A673 (cell line): ENCODE measurements around the gene DSCAML1. TPM values are rescaled to one million over a fixed set of nuclear protein-coding genes. Genes with fewer than 3 reads are reported as not detected.

Source experiments
- BruUV-seq: library from RNA; stranded (reverse); fragments of 400-500 nt; replicated peaks from 2 replicates; lab custom pipeline; 2021; lab: Mats Ljungman, UMichigan
- CTCF ChIA-PET: fragments of 300-600 bp; sonication (Branson Sonifier 250); formaldehyde crosslinking; loops from one replicate; lab custom pipeline; 2022; ENCODE audit warnings: antibody characterized with exemption; lab: Charles Lee
- POLR2A ChIA-PET: fragments of 300-600 bp; sonication (Branson Sonifier 250); formaldehyde crosslinking; loops from one replicate; lab custom pipeline; 2022; ENCODE audit warnings: antibody characterized with exemption; ENCODE audit not compliant: low non-redundant PET; lab: Charles Lee
- DNase-seq: peaks from one replicate; pipeline ENCODE4 v3.0.0-alpha.2; 2015; ENCODE audit warnings: low spot score
- H3K27ac ChIP-seq: fragments of 200-600 bp; sonication (generic); 2 replicates; pipeline ENCODE4 v1.5.1; 2016; ENCODE audit warnings: mixed run types, low read depth, mild to moderate bottlenecking, mixed read lengths, antibody characterized with exemption, low read length; ENCODE audit not compliant: poor library complexity, severe bottlenecking
- H3K27me3 ChIP-seq: fragments of 200-600 bp; sonication (generic); replicated peaks from 2 replicates; pipeline ENCODE4 v1.6.1; 2017; ENCODE audit warnings: mixed run types, low read depth, mild to moderate bottlenecking, mixed read lengths, antibody characterized with exemption, low read length; ENCODE audit not compliant: insufficient read depth, poor library complexity
- H3K36me3 ChIP-seq: fragments of 200-600 bp; sonication (generic); 2 replicates; pipeline ENCODE4 v1.6.1; 2016; ENCODE audit warnings: mixed run types, mild to moderate bottlenecking, mixed read lengths, antibody characterized with exemption, low read length; ENCODE audit not compliant: insufficient read depth, poor library complexity, severe bottlenecking
- H3K4me1 ChIP-seq: fragments of 200-600 bp; sonication (generic); 2 replicates; pipeline ENCODE4 v1.6.1; 2017; ENCODE audit warnings: mixed run types, mild to moderate bottlenecking, mixed read lengths, antibody characterized with exemption, low read length; ENCODE audit not compliant: insufficient read depth, poor library complexity, severe bottlenecking
- H3K4me3 ChIP-seq: fragments of 200-600 bp; sonication (generic); 2 replicates; pipeline ENCODE4 v1.5.1; 2016; ENCODE audit warnings: low read depth, mixed run types, mild to moderate bottlenecking, mixed read lengths, low read length; ENCODE audit not compliant: poor library complexity, severe bottlenecking
- H3K9me3 ChIP-seq: fragments of 200-600 bp; sonication (generic); 2 replicates; pipeline ENCODE4 v1.6.1; 2016; ENCODE audit warnings: mixed run types, low read depth, mild to moderate bottlenecking, mixed read lengths, antibody characterized with exemption, low read length; ENCODE audit not compliant: poor library complexity, severe bottlenecking
- CTCF ChIP-seq: fragments of 300-800, 200-600 bp; sonication (generic); conservative IDR thresholded peaks from 2 replicates; pipeline ENCODE4 v1.5.1; 2017; ENCODE audit warnings: low read depth, mild to moderate bottlenecking, antibody characterized with exemption, low read length, moderate library complexity, mixed read lengths
- EZH2 ChIP-seq: fragments of 200-600 bp; sonication (generic); IDR thresholded peaks from 2 replicates; pipeline ENCODE4 v1.6.1; 2017; ENCODE audit warnings: borderline replicate concordance, low read depth, mild to moderate bottlenecking, mixed read lengths, antibody characterized with exemption, low read length; ENCODE audit not compliant: poor library complexity, severe bottlenecking
- intact Hi-C: fragments of 100-400 bp; cut with micrococcal nuclease; formaldehyde crosslinking; loops from one replicate; pipeline ENCODE4 v1.10.0; 2022; ENCODE audit not compliant: unreplicated experiment
- total RNA-seq: library from RNA; stranded (reverse); gene quantifications from 2 replicates; pipeline ENCODE4 v1.2.3, GENCODE V29; 2021

DSCAML1 gene
- total RNA-seq, 1 experiment from 2014 or later = not detected

GRCh38 chr11:117823294-117823945, 26.4 kb upstream of the DSCAML1 start:
- H3K36me3 ChIP-seq = no peaks in the 10 kb centered on the region
- no peaks in the 10 kb centered on the region for H3K27me3 ChIP-seq
- intact Hi-C loops = no loop called here
- H3K9me3 ChIP-seq = no peaks in the 10 kb centered on the region
- H3K4me1 ChIP-seq = no peaks in the 10 kb centered on the region
- peak; percentile 47 for DNase-seq
- TF ChIP-seq CTCF (peak; percentile 43; the same call in 1 of the 2 replicates), EZH2 (no peak)
- POLR2A ChIA-PET = no interaction called here
- no TSS peak for BruUV-seq
- H3K4me3 ChIP-seq = no peak overlapping the region
- CTCF ChIA-PET = interaction anchor here (0.6 to 2.6 kb wide), 2 partner anchors 124 to 231 kb away, joined by 3 to 28 read pairs; no protein-coding TSS in a partner anchor
- H3K27ac ChIP-seq = no peak overlapping the region

GRCh38 chr11:117822074-117823033, 25.3 kb upstream of the DSCAML1 start:
- ChIA-PET POLR2A (no interaction called here), CTCF (interaction anchor here (0.5 to 2.6 kb wide), 2 partner anchors 114 to 125 kb away, joined by 6 to 28 read pairs; no protein-coding TSS in a partner anchor)
- no peaks in the 10 kb centered on the region for H3K9me3 ChIP-seq
- BruUV-seq = no TSS peak
- H3K27me3 ChIP-seq = no peaks in the 10 kb centered on the region
- H3K27ac ChIP-seq = no peak overlapping the region
- DNase-seq = peak; percentile 75
- H3K4me3 ChIP-seq = no peak overlapping the region
- H3K36me3 ChIP-seq = no peaks in the 10 kb centered on the region
- H3K4me1 ChIP-seq = peaks cover 3% of the 10 kb centered on the region
- no peak for TF ChIP-seq EZH2
- TF ChIP-seq CTCF = peak; percentile 89
- intact Hi-C loops = loop anchor here (1.0 kb wide), 1 partner anchor 125 kb away; no protein-coding TSS in a partner anchor

GRCh38 chr11:117821431-117821830, 24.4 kb upstream of the DSCAML1 start:
- CTCF ChIA-PET = interaction anchor here (0.5 to 1.2 kb wide), 2 partner anchors 115 to 125 kb away, joined by 6 read pairs; no protein-coding TSS in a partner anchor
- intact Hi-C loops = no loop called here
- Histone ChIP-seq H3K27ac (no peak overlapping the region), H3K4me3 (no peak overlapping the region), H3K9me3 (no peaks in the 10 kb centered on the region), H3K4me1 (peaks cover 12% of the 10 kb centered on the region), H3K27me3 (no peaks in the 10 kb centered on the region), H3K36me3 (no peaks in the 10 kb centered on the region)
- BruUV-seq = no TSS peak
- TF ChIP-seq CTCF (no peak), EZH2 (no peak)
- DNase-seq = no peak
- POLR2A ChIA-PET = no interaction called here
